ENCODE data around the gene RIC8B. TPM values are rescaled to one million over a fixed set of nuclear protein-coding genes. Genes with fewer than 3 reads are reported as not detected.

RIC8B gene
- total and polyA plus RNA-seq, 2 of the 8 experiments (the other 6 are each of a cell fraction or from before 2014, with no cell fraction given) = 8.2 to 25.3 TPM

DNA sequence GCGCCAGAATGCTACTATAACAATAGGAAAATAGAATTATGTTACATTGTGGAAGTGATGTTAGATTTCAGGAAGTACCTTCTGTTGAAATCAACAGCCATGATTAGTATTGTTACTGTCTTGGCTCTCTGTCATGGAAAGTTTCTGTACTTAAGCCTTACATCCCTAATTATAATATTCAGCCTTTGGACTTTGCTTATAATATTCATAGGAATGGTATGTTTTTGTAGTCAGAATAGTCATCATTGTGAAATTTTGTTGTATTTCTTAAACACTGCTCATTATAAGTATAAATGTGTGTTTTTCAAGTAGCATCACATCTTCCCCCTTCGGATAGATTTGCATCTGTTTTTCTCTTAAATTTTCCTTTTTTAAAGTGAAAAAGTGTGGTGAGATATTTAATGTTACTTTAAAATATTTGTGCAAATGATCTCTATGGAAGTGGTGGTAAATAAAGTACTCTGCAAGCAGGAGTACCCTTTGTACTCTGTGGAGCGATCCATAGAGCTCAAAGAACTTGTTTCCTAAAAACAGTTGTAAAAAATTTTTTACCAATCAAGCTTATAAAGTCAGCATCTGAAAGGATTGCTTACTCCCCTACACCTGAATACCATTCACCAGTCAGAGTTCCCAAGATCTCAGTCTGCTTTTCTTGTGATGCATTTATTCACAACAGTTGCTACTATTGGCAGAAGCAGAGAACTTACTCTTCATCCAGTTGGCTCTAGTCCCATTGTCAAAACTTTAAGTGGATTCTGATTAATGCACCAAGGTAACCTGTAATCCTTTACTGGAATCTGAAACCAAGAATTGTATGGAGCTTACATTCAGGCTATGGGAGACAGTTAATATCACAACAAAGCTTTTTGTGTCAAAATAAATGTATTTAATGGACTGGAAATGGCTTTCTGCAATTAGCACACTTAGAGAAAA, 87.8 kb downstream of the RIC8B start:
- no peak overlapping the region for H3K4me2 ChIP-seq (ENCODE audit: insufficient read depth in 1 of 2, low read depth in 2 of 2, low read length in 2 of 2)
- ChIA-PET POLR2A (ENCODE audit: partially characterized antibody) (no interaction called here), CTCF (ENCODE audit: partially characterized antibody) (interaction anchor here (1.1 kb wide), 1 partner anchor 56 kb away, joined by 3 read pairs; no protein-coding TSS in a partner anchor)

More for the DNA sequence above, 87.8 kb downstream of the RIC8B start:
- H2BK120ac ChIP-seq (replicated peaks; ENCODE audit: low read depth, low read length) = no peak overlapping the region
- no peak overlapping the region for H3K4me3 ChIP-seq (ENCODE audit: extremely low read depth in 1 of 4, insufficient read depth in 2 of 4, low read depth in 3 of 4, low read length in 4 of 4)
- 87% methylated on average over 3 of the region's 3 CpGs; no CpG with 5 or more reads in 1 of the 2 experiments for WGBS, 2 experiments (ENCODE audit: extremely low coverage in 1 of 2, insufficient coverage in 1 of 2, insufficient read length in 1 of 2, insufficient replicate concordance in 2 of 2, low coverage in 1 of 2, low lambda C conversion rate in 2 of 2, missing lambda C conversion rate in 1 of 2)
- no peak overlapping the region for H2AK5ac ChIP-seq (ENCODE audit: low read depth, low read length)
- no peak for DNase-seq (ENCODE audit: low read depth in 1 of 2, low spot score in 2 of 2)
- no peak overlapping the region for H3K4ac ChIP-seq (replicated peaks; ENCODE audit: insufficient read length, low read depth, low read length)
- no peak for FAIRE-seq
- peaks cover 2 to 3% of the 10 kb centered on the region in 2 experiments for H4K20me1 ChIP-seq (replicated peaks in 1 of 2; ENCODE audit: control insufficient read depth in 1 of 2, insufficient read depth in 2 of 2, low read length in 2 of 2)
- H3K23me2 ChIP-seq (ENCODE audit: low read depth, low read length) = no peaks in the 10 kb centered on the region
- TF ChIP-seq SIRT6 (IDR thresholded peaks at IDR 0.05; ENCODE audit: low read length) (no peak), ASH2L (IDR thresholded peaks at IDR 0.05; ENCODE audit: low read length) (no peak), ZNF274 (IDR thresholded peaks at IDR 0.05; ENCODE audit: borderline replicate concordance, extremely low read depth, low read length) (no peak)
- peaks cover 0 to 15% (median 2%) of the 10 kb centered on the region in 4 experiments; a peak in 2 of 8 replicates for H3K36me3 ChIP-seq (ENCODE audit: control insufficient read depth in 2 of 4, insufficient read depth in 4 of 4, low read length in 3 of 4)
- H4K8ac ChIP-seq (ENCODE audit: extremely low read depth, insufficient read depth, low read length) = no peak overlapping the region
- H2AFZ ChIP-seq (ENCODE audit: low read length) = no peak overlapping the region
- peaks cover 0 to 11% (median 8%) of the 10 kb centered on the region in 4 experiments; a peak in 5 of 7 replicates for H3K4me1 ChIP-seq (replicated peaks in 1 of 4; ENCODE audit: control insufficient read depth in 3 of 4, insufficient read depth in 4 of 4, low read length in 3 of 4)
- no peak overlapping the region for H3K14ac ChIP-seq (ENCODE audit: insufficient read length)
- H4K5ac ChIP-seq (ENCODE audit: insufficient read length, low read depth, low read length) = no peak overlapping the region
- no peak overlapping the region for H2BK20ac ChIP-seq (ENCODE audit: low read length)
- no peaks in the 10 kb centered on the region for H3K9me3 ChIP-seq (ENCODE audit: insufficient read depth in 2 of 2, low read depth in 1 of 2, low read length in 1 of 2)
- H2BK15ac ChIP-seq (ENCODE audit: low read length) = no peak overlapping the region
- no peak overlapping the region for H3K18ac ChIP-seq (ENCODE audit: extremely low read depth, low read length)
- no peak overlapping the region for H4K91ac ChIP-seq (replicated peaks; ENCODE audit: insufficient read length, low read length)
- peaks cover 0 to 3% of the 10 kb centered on the region in 2 experiments; a peak in 1 of 4 replicates for H3K79me2 ChIP-seq (ENCODE audit: control insufficient read depth in 1 of 2, insufficient read depth in 2 of 2, low read length in 2 of 2)
- H3K79me1 ChIP-seq (ENCODE audit: low read depth, low read length) = peaks cover 2% of the 10 kb centered on the region; the same call in 1 of the 2 replicates
- no peak overlapping the region for H2BK12ac ChIP-seq (ENCODE audit: low read depth, low read length)
- H3K23ac ChIP-seq (ENCODE audit: insufficient read length) = no peak overlapping the region
- no peak overlapping the region for H3K9ac ChIP-seq (replicated peaks in 1 of 4; ENCODE audit: extremely low read depth in 1 of 4, low read depth in 3 of 4, low read length in 3 of 4)
- no peak overlapping the region for H2BK5ac ChIP-seq (ENCODE audit: low read depth, low read length)
- no peak overlapping the region for H3K27ac ChIP-seq (ENCODE audit: low read depth, low read length)
- H3K56ac ChIP-seq (replicated peaks; ENCODE audit: insufficient read length, low read depth, low read length) = no peak overlapping the region
- no peaks in the 10 kb centered on the region for H3K27me3 ChIP-seq (replicated peaks in 1 of 4; ENCODE audit: control insufficient read depth in 3 of 4, extremely low read depth in 1 of 4, insufficient read depth in 3 of 4, low read length in 3 of 4)
